Omental fat pad (tissue), 4 donors: ENCODE data around the gene USP40. TPM values are rescaled to one million over a fixed set of nuclear protein-coding genes. Genes with fewer than 3 reads are reported as not detected.
A peak's percentile ranks its signal among the peaks of the same experiment; 100 is the strongest.

ENCODE experiments used
- ATAC-seq: fragments of 150-250 bp; one replicate; pipeline ENCODE4 v1.9.1; 2016; ENCODE audit warnings: mild to moderate bottlenecking, moderate library complexity; ENCODE audit not compliant: low FRiP score
- DNase-seq: peaks from one replicate; pipeline ENCODE4 v3.0.0-alpha.2; 2019; ENCODE audit warnings: low spot score
- total RNA-seq, 4 donors: library from RNA; depleted of rRNA; stranded (reverse); fragments of >200 nt; gene quantifications; one replicate each; pipeline ENCODE4 v1.1.0, GENCODE V29; 2016
- TF ChIP-seq, protein P1 (sequence below), 3 donors: fragments of 450-650 bp; IDR thresholded peaks; one replicate each; pipeline ENCODE4 v1.5.1; 2016 to 2017; ENCODE audit warnings: antibody characterized with exemption in 3 of 3, mild to moderate bottlenecking in 3 of 3, moderate library complexity in 2 of 3

USP40 gene, protein sequence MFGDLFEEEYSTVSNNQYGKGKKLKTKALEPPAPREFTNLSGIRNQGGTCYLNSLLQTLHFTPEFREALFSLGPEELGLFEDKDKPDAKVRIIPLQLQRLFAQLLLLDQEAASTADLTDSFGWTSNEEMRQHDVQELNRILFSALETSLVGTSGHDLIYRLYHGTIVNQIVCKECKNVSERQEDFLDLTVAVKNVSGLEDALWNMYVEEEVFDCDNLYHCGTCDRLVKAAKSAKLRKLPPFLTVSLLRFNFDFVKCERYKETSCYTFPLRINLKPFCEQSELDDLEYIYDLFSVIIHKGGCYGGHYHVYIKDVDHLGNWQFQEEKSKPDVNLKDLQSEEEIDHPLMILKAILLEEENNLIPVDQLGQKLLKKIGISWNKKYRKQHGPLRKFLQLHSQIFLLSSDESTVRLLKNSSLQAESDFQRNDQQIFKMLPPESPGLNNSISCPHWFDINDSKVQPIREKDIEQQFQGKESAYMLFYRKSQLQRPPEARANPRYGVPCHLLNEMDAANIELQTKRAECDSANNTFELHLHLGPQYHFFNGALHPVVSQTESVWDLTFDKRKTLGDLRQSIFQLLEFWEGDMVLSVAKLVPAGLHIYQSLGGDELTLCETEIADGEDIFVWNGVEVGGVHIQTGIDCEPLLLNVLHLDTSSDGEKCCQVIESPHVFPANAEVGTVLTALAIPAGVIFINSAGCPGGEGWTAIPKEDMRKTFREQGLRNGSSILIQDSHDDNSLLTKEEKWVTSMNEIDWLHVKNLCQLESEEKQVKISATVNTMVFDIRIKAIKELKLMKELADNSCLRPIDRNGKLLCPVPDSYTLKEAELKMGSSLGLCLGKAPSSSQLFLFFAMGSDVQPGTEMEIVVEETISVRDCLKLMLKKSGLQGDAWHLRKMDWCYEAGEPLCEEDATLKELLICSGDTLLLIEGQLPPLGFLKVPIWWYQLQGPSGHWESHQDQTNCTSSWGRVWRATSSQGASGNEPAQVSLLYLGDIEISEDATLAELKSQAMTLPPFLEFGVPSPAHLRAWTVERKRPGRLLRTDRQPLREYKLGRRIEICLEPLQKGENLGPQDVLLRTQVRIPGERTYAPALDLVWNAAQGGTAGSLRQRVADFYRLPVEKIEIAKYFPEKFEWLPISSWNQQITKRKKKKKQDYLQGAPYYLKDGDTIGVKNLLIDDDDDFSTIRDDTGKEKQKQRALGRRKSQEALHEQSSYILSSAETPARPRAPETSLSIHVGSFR
- total RNA-seq: 10 to 100 TPM; 23.4 to 50.6 (median 35.1) TPM

- DNase-seq: peak; percentile 52
- TF ChIP-seq, protein P1, sequence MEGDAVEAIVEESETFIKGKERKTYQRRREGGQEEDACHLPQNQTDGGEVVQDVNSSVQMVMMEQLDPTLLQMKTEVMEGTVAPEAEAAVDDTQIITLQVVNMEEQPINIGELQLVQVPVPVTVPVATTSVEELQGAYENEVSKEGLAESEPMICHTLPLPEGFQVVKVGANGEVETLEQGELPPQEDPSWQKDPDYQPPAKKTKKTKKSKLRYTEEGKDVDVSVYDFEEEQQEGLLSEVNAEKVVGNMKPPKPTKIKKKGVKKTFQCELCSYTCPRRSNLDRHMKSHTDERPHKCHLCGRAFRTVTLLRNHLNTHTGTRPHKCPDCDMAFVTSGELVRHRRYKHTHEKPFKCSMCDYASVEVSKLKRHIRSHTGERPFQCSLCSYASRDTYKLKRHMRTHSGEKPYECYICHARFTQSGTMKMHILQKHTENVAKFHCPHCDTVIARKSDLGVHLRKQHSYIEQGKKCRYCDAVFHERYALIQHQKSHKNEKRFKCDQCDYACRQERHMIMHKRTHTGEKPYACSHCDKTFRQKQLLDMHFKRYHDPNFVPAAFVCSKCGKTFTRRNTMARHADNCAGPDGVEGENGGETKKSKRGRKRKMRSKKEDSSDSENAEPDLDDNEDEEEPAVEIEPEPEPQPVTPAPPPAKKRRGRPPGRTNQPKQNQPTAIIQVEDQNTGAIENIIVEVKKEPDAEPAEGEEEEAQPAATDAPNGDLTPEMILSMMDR (IDR thresholded peaks at IDR 0.05): no peak
These were observed at the start of gene USP40 for GRCh38 chr2:233566141-233566956. TSS of gene USP40 (minus strand) at chr2:233566782. CDS start at chr2:233565554, 1,228 bp downstream.

GRCh38 chr2:233611284-233611683, 44.7 kb upstream of the USP40 start:
- ATAC-seq (no peak), DNase-seq (no peak)
- TF ChIP-seq, protein P1 (IDR thresholded peaks at IDR 0.05): no peak

More at GRCh38 chr2:233566141-233566956, at the start of gene USP40:
- peak; percentile 99 for ATAC-seq

DNA sequence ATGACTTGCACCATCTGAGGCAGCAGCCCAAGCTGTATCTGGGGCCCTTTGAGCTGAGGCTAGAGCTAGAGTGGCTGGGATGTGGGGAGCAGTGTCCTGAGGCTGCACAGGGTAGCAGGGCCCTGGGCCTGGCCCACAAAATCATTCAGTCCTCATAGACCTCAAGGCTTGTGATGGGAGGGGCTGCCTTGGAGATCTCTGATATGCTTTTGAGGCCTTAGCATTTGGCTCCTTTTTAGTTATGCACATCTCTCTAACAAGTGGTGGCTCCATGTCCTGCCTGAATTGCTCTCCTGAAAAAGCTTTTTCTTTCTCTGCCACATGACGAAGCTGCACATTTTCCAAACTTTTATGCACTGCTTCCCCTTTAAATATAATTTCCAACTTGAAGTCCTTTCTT, 39.1 kb upstream of the USP40 start:
- no peak for ATAC-seq
- TF ChIP-seq, protein P1 (IDR thresholded peaks at IDR 0.05): no peak
- no peak for DNase-seq

GRCh38 chr2:233604826-233605225, 38.2 kb upstream of the USP40 start:
- TF ChIP-seq, protein P1 (IDR thresholded peaks at IDR 0.05): no peak
- ATAC-seq (no peak), DNase-seq (no peak)

DNA sequence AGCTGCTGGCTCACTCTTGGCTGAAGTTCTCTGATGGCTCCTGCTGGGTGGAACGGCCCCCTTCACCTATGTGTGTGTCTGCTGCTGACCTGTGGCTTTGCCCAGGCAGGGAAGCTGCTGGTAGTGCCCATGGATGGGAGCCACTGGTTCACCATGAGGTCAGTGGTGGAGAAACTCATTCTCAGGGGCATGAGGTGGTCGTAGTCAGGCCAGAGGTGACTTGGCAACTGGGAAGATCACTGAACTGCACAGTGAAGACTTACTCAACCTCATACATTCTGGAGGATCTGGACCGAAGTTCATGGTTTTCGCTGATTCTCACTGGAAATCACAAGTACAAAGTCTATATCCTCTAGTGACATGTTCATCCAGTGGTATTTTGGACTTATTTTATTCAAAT, 36.9 kb upstream of the USP40 start:
- TF ChIP-seq, protein P1 (IDR thresholded peaks at IDR 0.05): no peak
- no peak for ATAC-seq
- no peak for DNase-seq

- ATAC-seq (no peak), DNase-seq (no peak)
- TF ChIP-seq, protein P1 (IDR thresholded peaks at IDR 0.05): no peak
These were observed 35.5 kb upstream of the USP40 start for GRCh38 chr2:233602076-233602475.
